ENCODE data around the gene ZSCAN10. TPM values are rescaled to one million over a fixed set of nuclear protein-coding genes. Genes with fewer than 3 reads are reported as not detected.

The ZSCAN10 gene
- total RNA-seq, 1 experiment from 2014 or later, result 0.76 TPM

DNA sequence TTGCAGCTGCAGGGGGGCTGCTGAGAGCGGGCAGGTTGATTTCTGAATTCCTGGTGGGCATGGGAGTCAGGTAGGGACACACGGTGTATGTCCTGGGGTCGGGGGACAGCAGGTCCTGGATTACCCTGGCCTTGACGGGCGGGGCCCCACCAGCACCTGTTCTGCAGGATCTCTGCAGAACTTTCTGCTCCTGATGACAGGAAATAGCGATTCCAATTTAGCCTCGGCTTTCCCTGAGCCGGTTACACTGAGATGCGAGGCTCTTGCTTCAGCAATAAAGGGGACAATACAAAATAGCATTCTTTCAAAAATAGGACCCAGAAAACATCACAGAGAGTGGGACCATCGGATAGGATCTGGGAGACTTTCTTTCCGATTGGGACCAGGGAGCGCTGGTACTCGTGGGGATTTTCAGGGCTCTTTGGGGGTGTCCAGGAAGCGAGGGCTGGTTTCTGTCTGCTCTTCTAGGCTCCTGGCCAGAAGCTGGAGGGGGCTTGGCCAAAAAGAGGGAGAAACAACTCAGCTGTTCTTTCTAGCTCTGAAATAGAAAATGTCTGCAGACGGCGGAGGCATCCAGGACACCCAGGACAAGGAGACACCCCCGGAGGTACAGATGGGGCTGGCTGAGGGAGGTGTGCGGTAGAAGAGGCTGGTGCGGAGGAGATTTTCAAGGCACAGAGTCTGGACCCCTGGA is 13.9 kb upstream of the ZSCAN10 start (continued):
- TF ChIP-seq, protein P1, sequence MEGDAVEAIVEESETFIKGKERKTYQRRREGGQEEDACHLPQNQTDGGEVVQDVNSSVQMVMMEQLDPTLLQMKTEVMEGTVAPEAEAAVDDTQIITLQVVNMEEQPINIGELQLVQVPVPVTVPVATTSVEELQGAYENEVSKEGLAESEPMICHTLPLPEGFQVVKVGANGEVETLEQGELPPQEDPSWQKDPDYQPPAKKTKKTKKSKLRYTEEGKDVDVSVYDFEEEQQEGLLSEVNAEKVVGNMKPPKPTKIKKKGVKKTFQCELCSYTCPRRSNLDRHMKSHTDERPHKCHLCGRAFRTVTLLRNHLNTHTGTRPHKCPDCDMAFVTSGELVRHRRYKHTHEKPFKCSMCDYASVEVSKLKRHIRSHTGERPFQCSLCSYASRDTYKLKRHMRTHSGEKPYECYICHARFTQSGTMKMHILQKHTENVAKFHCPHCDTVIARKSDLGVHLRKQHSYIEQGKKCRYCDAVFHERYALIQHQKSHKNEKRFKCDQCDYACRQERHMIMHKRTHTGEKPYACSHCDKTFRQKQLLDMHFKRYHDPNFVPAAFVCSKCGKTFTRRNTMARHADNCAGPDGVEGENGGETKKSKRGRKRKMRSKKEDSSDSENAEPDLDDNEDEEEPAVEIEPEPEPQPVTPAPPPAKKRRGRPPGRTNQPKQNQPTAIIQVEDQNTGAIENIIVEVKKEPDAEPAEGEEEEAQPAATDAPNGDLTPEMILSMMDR (IDR thresholded peaks at IDR 0.05 in 2 of 3, conservative IDR thresholded peaks at IDR 0.05 in 1 of 3; ENCODE audit: borderline replicate concordance in 1 of 3, insufficient read depth in 1 of 3, low read depth in 2 of 3, low read length in 2 of 3), result no peak
- TF ChIP-seq, protein P2, sequence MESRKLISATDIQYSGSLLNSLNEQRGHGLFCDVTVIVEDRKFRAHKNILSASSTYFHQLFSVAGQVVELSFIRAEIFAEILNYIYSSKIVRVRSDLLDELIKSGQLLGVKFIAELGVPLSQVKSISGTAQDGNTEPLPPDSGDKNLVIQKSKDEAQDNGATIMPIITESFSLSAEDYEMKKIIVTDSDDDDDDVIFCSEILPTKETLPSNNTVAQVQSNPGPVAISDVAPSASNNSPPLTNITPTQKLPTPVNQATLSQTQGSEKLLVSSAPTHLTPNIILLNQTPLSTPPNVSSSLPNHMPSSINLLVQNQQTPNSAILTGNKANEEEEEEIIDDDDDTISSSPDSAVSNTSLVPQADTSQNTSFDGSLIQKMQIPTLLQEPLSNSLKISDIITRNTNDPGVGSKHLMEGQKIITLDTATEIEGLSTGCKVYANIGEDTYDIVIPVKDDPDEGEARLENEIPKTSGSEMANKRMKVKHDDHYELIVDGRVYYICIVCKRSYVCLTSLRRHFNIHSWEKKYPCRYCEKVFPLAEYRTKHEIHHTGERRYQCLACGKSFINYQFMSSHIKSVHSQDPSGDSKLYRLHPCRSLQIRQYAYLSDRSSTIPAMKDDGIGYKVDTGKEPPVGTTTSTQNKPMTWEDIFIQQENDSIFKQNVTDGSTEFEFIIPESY (IDR thresholded peaks at IDR 0.05; ENCODE audit: extremely low read depth, insufficient replicate concordance, low read length), result no peak
- no peak for TF ChIP-seq CBX3 (IDR thresholded peaks at IDR 0.05; ENCODE audit: low read depth)
- no peak for TF ChIP-seq MAX (IDR thresholded peaks at IDR 0.05)
- no peak for TF ChIP-seq FOSL1 (IDR thresholded peaks at IDR 0.05; ENCODE audit: low read depth)
- no peak for TF ChIP-seq RAD21 (IDR thresholded peaks at IDR 0.05; ENCODE audit: low read depth)
- TF ChIP-seq EGR1 (IDR thresholded peaks at IDR 0.05; ENCODE audit: low read depth), result no peak; the same call in 1 of the 2 replicates
- no peak for TF ChIP-seq ZNF274 (IDR thresholded peaks at IDR 0.05; ENCODE audit: low read depth, low read length)

Data from HCT116 (cell line).